Endothelial cell of umbilical vein (primary cell): ENCODE data around the gene ZNF648. TPM values are rescaled to one million over a fixed set of nuclear protein-coding genes. Genes with fewer than 3 reads are reported as not detected.

Source experiments
- BruUV-seq: library from RNA; stranded (reverse); fragments of 400-500 nt; replicated peaks from 2 replicates; lab custom pipeline; 2021; lab: Mats Ljungman, UMichigan
- CTCF ChIA-PET: fragments of 300-600, 350-600 bp; sonication (Branson Sonifier 250); formaldehyde crosslinking; loops from one replicate; lab custom pipeline; 2021; ENCODE audit warnings: antibody characterized with exemption, inconsistent platforms; lab: Charles Lee
- POLR2A ChIA-PET: fragments of 300-600, 350-600 bp; sonication (Branson Sonifier 250); formaldehyde crosslinking; loops from one replicate; lab custom pipeline; 2021; ENCODE audit warnings: antibody characterized with exemption, inconsistent platforms; lab: Charles Lee
- DNase-seq: peaks from one replicate; pipeline ENCODE4 v3.0.0-alpha.2; 2011; ENCODE audit warnings: low read depth, low spot score
- FAIRE-seq: peaks from 2 replicates; lab custom pipeline; 2011; peaks lifted over from hg19 to GRCh38; lab: Jason Lieb, UNC
- H2AFZ ChIP-seq: 2 replicates; pipeline ENCODE4 v1.6.0; 2012; ENCODE audit warnings: low read depth, low read length, control low read depth, inconsistent platforms
- H3K27ac ChIP-seq: 2 replicates; pipeline ENCODE4 v1.5.1; 2011; ENCODE audit warnings: low read depth, mild to moderate bottlenecking, control low read depth, low read length, moderate library complexity; ENCODE audit not compliant: insufficient read depth
- H3K27me3 ChIP-seq, 2 experiments: 2 replicates each; pipeline versions ENCODE4 v1.6.0 to v1.6.1; 2011; ENCODE audit warnings: low read length in 2 of 2, mixed read lengths in 1 of 2; ENCODE audit not compliant: control insufficient read depth in 2 of 2, insufficient read depth in 2 of 2
- H3K36me3 ChIP-seq, 2 experiments: 2 replicates in 1 of 2; 3 replicates in 1 of 2; pipeline ENCODE4 v1.5.1; 2011; ENCODE audit warnings: low read length in 2 of 2, mild to moderate bottlenecking in 1 of 2, moderate library complexity in 1 of 2; ENCODE audit not compliant: control insufficient read depth in 2 of 2, insufficient read depth in 2 of 2; ENCODE audit errors: extremely low read depth in 1 of 2
- H3K4me1 ChIP-seq: 3 replicates; pipeline ENCODE4 v1.5.1; 2011; ENCODE audit warnings: mild to moderate bottlenecking, low read length; ENCODE audit not compliant: control insufficient read depth, insufficient read depth; ENCODE audit errors: extremely low read depth
- H3K4me2 ChIP-seq: 2 replicates; pipeline ENCODE4 v1.6.1; 2011; ENCODE audit warnings: low read length, control low read depth, mixed read lengths; ENCODE audit not compliant: insufficient read depth
- H3K4me3 ChIP-seq, 3 experiments: fragments of 200-600 bp in 1 of 3; sonication (generic), shearing (Covaris generic) in 1 of 3; replicated peaks in 1 of 3; 2 replicates each; pipeline ENCODE4 v1.5.1; 2011 to 2016; ENCODE audit warnings: control low read depth in 3 of 3, low read length in 3 of 3, mild to moderate bottlenecking in 2 of 3, inconsistent platforms in 1 of 3, low read depth in 1 of 3, moderate library complexity in 1 of 3; ENCODE audit not compliant: insufficient read depth in 1 of 3
- H3K79me2 ChIP-seq: 2 replicates; pipeline ENCODE4 v1.6.0; 2012; ENCODE audit warnings: low read length, inconsistent platforms; ENCODE audit not compliant: control insufficient read depth, insufficient read depth
- H3K9ac ChIP-seq: replicated peaks from 2 replicates; pipeline ENCODE3; 2011; ENCODE audit warnings: low read length, control low read depth; ENCODE audit not compliant: insufficient read depth; ENCODE audit errors: extremely low read depth
- H3K9me1 ChIP-seq: replicated peaks from 3 replicates; pipeline ENCODE4 v1.6.0; 2011; ENCODE audit warnings: mild to moderate bottlenecking, low read length; ENCODE audit not compliant: control insufficient read depth, insufficient read depth; ENCODE audit errors: extremely low read depth
- H3K9me3 ChIP-seq: replicated peaks from 2 replicates; pipeline ENCODE4 v1.5.1; 2012; ENCODE audit warnings: low read length, inconsistent platforms; ENCODE audit not compliant: control insufficient read depth, insufficient read depth
- H4K20me1 ChIP-seq: replicated peaks from 2 replicates; pipeline ENCODE3; 2011; ENCODE audit warnings: mild to moderate bottlenecking, low read length; ENCODE audit not compliant: control insufficient read depth, insufficient read depth; ENCODE audit errors: extremely low read depth
- CTCF ChIP-seq, 2 donors: IDR thresholded peaks; 1 replicate in 1 of 2; 2 replicates in 1 of 2; pipeline ENCODE4 v1.5.1; 2011; ENCODE audit warnings: low read length in 2 of 2, mild to moderate bottlenecking in 2 of 2, moderate library complexity in 2 of 2, control low read depth in 1 of 2, inconsistent platforms in 1 of 2, low read depth in 1 of 2; ENCODE audit not compliant: insufficient read depth in 1 of 2; ENCODE audit errors: extremely low read depth in 1 of 2
- EZH2 ChIP-seq: IDR thresholded peaks from 2 replicates; pipeline ENCODE4 v1.6.1; 2012; ENCODE audit warnings: borderline replicate concordance, low read depth, mild to moderate bottlenecking, moderate library complexity, low read length, inconsistent platforms; ENCODE audit not compliant: severe bottlenecking
- GATA2 ChIP-seq: IDR thresholded peaks from 2 replicates; pipeline ENCODE4 v1.7.0; 2011; ENCODE audit warnings: low read depth, mild to moderate bottlenecking, moderate library complexity, mixed read lengths, low read length; ENCODE audit not compliant: insufficient read length, insufficient read depth
- JUN ChIP-seq: IDR thresholded peaks from 2 replicates; pipeline ENCODE4 v1.6.1; 2011; ENCODE audit warnings: borderline replicate concordance, low read depth; ENCODE audit not compliant: insufficient read length, insufficient read depth
- MAX ChIP-seq: IDR thresholded peaks from 2 replicates; pipeline ENCODE4 v1.6.1; 2011; ENCODE audit not compliant: insufficient read depth, insufficient read length
- POLR2AphosphoS5 ChIP-seq: IDR thresholded peaks from 2 replicates; pipeline ENCODE4 v1.6.1; 2012; ENCODE audit warnings: low read depth, mild to moderate bottlenecking, control low read depth, low read length, moderate library complexity; ENCODE audit not compliant: insufficient read depth
- dilution Hi-C: fragments of 300-500 bp; cut with MboI; formaldehyde crosslinking; loops from one replicate; pipeline ENCODE4 v1.15.0; 2019; ENCODE audit warnings: low sequenced_read_pairs; ENCODE audit not compliant: extremely low pct_ligation_motif_present
- intact Hi-C: fragments of 100-400 bp; cut with micrococcal nuclease; formaldehyde crosslinking; loops from one replicate; pipeline ENCODE4 v1.10.0; 2022
- polyA plus RNA-seq, 4 experiments: library from polyadenylated mRNA; depleted of rRNA in 3 of 4; stranded (reverse) in 3 of 4; unstranded in 1 of 4; fragments of >200 nt; gene quantifications; 2 replicates each; pipeline versions ENCODE4 v1.2.1 to v1.2.3, GENCODE V29; 2011 to 2012; ENCODE audit warnings: missing spikeins in 1 of 4
- total RNA-seq: library from RNA; stranded (reverse); gene quantifications from 2 replicates; pipeline ENCODE4 v1.2.3, GENCODE V29; 2021

The ZNF648 gene
- total and polyA plus RNA-seq, 2 donors (not counting 3 experiments of a cell fraction or from before 2014, with no cell fraction given) = not detected

DNA sequence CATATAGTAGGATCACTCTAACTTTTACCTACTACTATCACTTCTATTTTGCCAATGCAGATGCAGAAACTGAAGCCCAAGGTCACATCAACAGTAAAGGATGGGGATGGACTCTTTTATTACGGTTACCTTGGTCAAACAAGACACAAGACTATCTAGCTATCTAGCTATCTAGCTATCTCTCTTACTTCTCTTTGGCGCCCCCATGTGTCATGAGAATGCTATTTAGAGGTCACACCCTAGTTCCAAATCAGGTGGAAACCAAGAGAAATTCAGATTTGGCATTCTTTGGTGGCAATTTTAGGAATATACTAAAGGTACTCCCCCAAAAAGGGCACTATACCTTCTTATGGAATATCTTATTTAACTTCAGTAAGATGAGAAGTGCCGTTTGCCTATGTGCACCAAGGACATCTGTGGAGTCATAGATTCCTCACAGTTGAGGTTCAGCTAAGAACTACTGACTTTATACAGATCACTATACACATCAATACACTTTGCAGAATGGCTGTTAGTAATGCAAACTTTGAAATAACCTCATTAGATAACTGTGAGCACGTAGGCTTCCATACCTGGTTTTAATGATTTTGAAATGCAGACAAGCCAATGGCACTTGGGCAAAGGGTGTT lies 6.7 kb downstream of the ZNF648 start:
- no TSS peak for BruUV-seq
- Histone ChIP-seq H4K20me1 (no peaks in the 10 kb centered on the region), H3K4me2 (no peak overlapping the region), H3K4me1 (no peaks in the 10 kb centered on the region), H3K27me3 (no peaks in the 10 kb centered on the region), H3K27ac (no peak overlapping the region), H3K9ac (no peak overlapping the region), H3K4me3 (no peak overlapping the region), H3K9me3 (no peaks in the 10 kb centered on the region), H3K36me3 (no peaks in the 10 kb centered on the region), H3K79me2 (no peaks in the 10 kb centered on the region), H2AFZ (no peak overlapping the region), H3K9me1 (no peaks in the 10 kb centered on the region)
- FAIRE-seq (peak; percentile 66), DNase-seq (peak; percentile 15)
- TF ChIP-seq MAX = no peak
- TF ChIP-seq JUN = no peak
- no peak for TF ChIP-seq GATA2
- no peak for TF ChIP-seq EZH2
- TF ChIP-seq CTCF (IDR thresholded peaks at IDR 0.05; ENCODE audit: extremely low read depth in 1 of 2, insufficient read depth in 1 of 2, low read depth in 1 of 2, low read length in 2 of 2) = peak; percentile 28
- TF ChIP-seq POLR2AphosphoS5 = no peak
- POLR2A ChIA-PET = no interaction called here
- CTCF ChIA-PET = interaction anchor here (0.7 to 2.7 kb wide), 11 partner anchors 9 to 865 kb away, joined by 3 to 27 read pairs (median 4); no protein-coding TSS in a partner anchor
- dilution Hi-C loops (no loop called here), intact Hi-C loops (loop anchor here (1.0 kb wide), 1 partner anchor 576 kb away; no protein-coding TSS in a partner anchor)
